K562 (cell line): ENCODE data around the gene ZSCAN21. TPM values are rescaled to one million over a fixed set of nuclear protein-coding genes. Genes with fewer than 3 reads are reported as not detected.

ENCODE experiments used
- BCOR ChIP-seq: fragments of 450-650 bp; IDR thresholded peaks from 2 replicates; pipeline ENCODE4 v1.6.1; 2016
- CBFB ChIP-seq: sonication (generic); formaldehyde crosslinking; IDR thresholded peaks from 2 replicates; pipeline ENCODE4 v1.4.0; 2020; ENCODE audit warnings: mild to moderate bottlenecking, missing genetic modification reagents
- CEBPZ ChIP-seq: fragments of 150-350 bp; IDR thresholded peaks from 2 replicates; pipeline ENCODE4 v1.6.1; 2014; ENCODE audit warnings: low read depth, mild to moderate bottlenecking, low read length, borderline replicate concordance
- GATA2 ChIP-seq: sonication (generic); formaldehyde crosslinking; IDR thresholded peaks from 2 replicates; pipeline ENCODE4 v1.4.0; 2020; ENCODE audit warnings: mild to moderate bottlenecking, missing genetic modification reagents
- GTF2F1 ChIP-seq: IDR thresholded peaks from 2 replicates; pipeline ENCODE4 v1.6.1; 2011; ENCODE audit warnings: low read depth, low read length, improper control_type of control experiment
- HDGF ChIP-seq: fragments of 450-650 bp; IDR thresholded peaks from 2 replicates; pipeline ENCODE4 v1.6.1; 2016
- HMGXB4 ChIP-seq: sonication (generic); formaldehyde crosslinking; IDR thresholded peaks from 2 replicates; pipeline ENCODE4 v1.8.1; 2023; ENCODE audit warnings: mild to moderate bottlenecking, missing genetic modification reagents
- JUNB ChIP-seq: fragments of 450-650 bp; formaldehyde crosslinking; conservative IDR thresholded peaks from 2 replicates; pipeline ENCODE4 v1.4.0; 2020; ENCODE audit warnings: mild to moderate bottlenecking
- KDM1A ChIP-seq, 2 experiments: fragments of 450-650 bp; IDR thresholded peaks; 2 replicates each; pipeline ENCODE4 v1.6.1; 2016; ENCODE audit warnings: mild to moderate bottlenecking in 2 of 2
- L3MBTL2 ChIP-seq: fragments of 450-650 bp; IDR thresholded peaks from 2 replicates; pipeline ENCODE4 v1.6.1; 2016; ENCODE audit warnings: mild to moderate bottlenecking, moderate library complexity
- MIER1 ChIP-seq: fragments of 450-650 bp; IDR thresholded peaks from 2 replicates; pipeline ENCODE4 v1.6.1; 2016; ENCODE audit warnings: antibody characterized with exemption, mild to moderate bottlenecking, low read depth
- NR3C1 ChIP-seq: sonication (generic); formaldehyde crosslinking; IDR thresholded peaks from 2 replicates; pipeline ENCODE4 v1.8.1; 2022; ENCODE audit warnings: missing genetic modification reagents
- POLR2H ChIP-seq: IDR thresholded peaks from 2 replicates; pipeline ENCODE4 v1.6.1; 2016; ENCODE audit warnings: missing genetic modification characterization, low read depth, mild to moderate bottlenecking, control low read depth, missing compliant biosample characterization, moderate library complexity
- RBM25 ChIP-seq: fragments of 200-400 bp; formaldehyde crosslinking; IDR thresholded peaks from 2 replicates; pipeline ENCODE4 v1.6.1; 2018; ENCODE audit warnings: low read length, low read depth, moderate library complexity; ENCODE audit not compliant: severe bottlenecking
- SNIP1 ChIP-seq: fragments of 450-650 bp; IDR thresholded peaks from 2 replicates; pipeline ENCODE4 v1.7.1; 2017; ENCODE audit warnings: low read depth, mild to moderate bottlenecking
- SREBF2 ChIP-seq: sonication (generic); formaldehyde crosslinking; IDR thresholded peaks from 2 replicates; pipeline ENCODE4 v1.4.0; 2020; ENCODE audit warnings: mild to moderate bottlenecking, missing genetic modification reagents
- SRSF1 ChIP-seq: fragments of 200-400 bp; formaldehyde crosslinking; IDR thresholded peaks from 2 replicates; pipeline ENCODE4 v1.6.1; 2017; ENCODE audit warnings: mild to moderate bottlenecking, low read depth, low read length, moderate library complexity
- TCF7 ChIP-seq: sonication (generic); IDR thresholded peaks from 2 replicates; pipeline ENCODE4 v1.6.1; 2016; ENCODE audit warnings: antibody characterized with exemption, borderline replicate concordance
- TEAD2 ChIP-seq: fragments of 450-650 bp; IDR thresholded peaks from 2 replicates; pipeline ENCODE4 v1.6.1; 2016; ENCODE audit warnings: missing genetic modification characterization, control low read depth, missing compliant biosample characterization
- TRIM28 ChIP-seq: fragments of 450-650 bp; IDR thresholded peaks from 2 replicates; pipeline ENCODE4 v1.6.1; 2017
- WHSC1 ChIP-seq: IDR thresholded peaks from one replicate; pipeline ENCODE4 v1.6.1; 2012; ENCODE audit warnings: low read length, control low read depth, inconsistent platforms
- ZC3H4 ChIP-seq: sonication (generic); formaldehyde crosslinking; IDR thresholded peaks from 2 replicates; pipeline ENCODE4 v1.9.0; 2021; ENCODE audit warnings: missing genetic modification reagents, borderline replicate concordance
- ZNF121 ChIP-seq: sonication (generic); formaldehyde crosslinking; conservative IDR thresholded peaks from 2 replicates; pipeline ENCODE4 v1.8.0; 2022; ENCODE audit warnings: missing genetic modification reagents
- ZNF239 ChIP-seq: fragments of 250-450 bp; sonication (Bioruptor Pico); IDR thresholded peaks from 2 replicates; pipeline ENCODE4 v1.4.0; 2020; ENCODE audit warnings: mild to moderate bottlenecking
- ZNF253 ChIP-seq: fragments of 250-450 bp; sonication (Bioruptor Pico); conservative IDR thresholded peaks from 2 replicates; pipeline ENCODE4 v1.6.1; 2021; ENCODE audit warnings: mild to moderate bottlenecking
- ZNF398 ChIP-seq: fragments of 250-450 bp; sonication (Bioruptor Pico); IDR thresholded peaks from 2 replicates; pipeline ENCODE4 v1.8.0; 2021; ENCODE audit warnings: moderate library complexity, mild to moderate bottlenecking, inconsistent platforms
- polyA plus RNA-seq, 8 experiments: library from polyadenylated mRNA; depleted of rRNA in 4 of 8; stranded (reverse) in 5 of 8; unstranded in 3 of 8; fragments of >200 nt; fragmentation: Nextera tagmentation in 2 of 8; fragmentation: Illumina TruSeq in 1 of 8; extraction: Ambion mirVana in 2 of 8; extraction: Trizol in 1 of 8; gene quantifications; 2 replicates each; pipeline versions ENCODE4 v1.2.1 to v1.2.3, GENCODE V29; 2011 to 2014; ENCODE audit warnings: inconsistent platforms in 1 of 8, missing spikeins in 1 of 8
- total RNA-seq, 7 experiments: library from RNA; depleted of rRNA in 6 of 7; stranded (reverse); fragments of >200 nt in 6 of 7; fragmentation: Illumina TruSeq in 2 of 7; extraction: Trizol in 2 of 7; gene quantifications; 2 replicates each; pipeline versions ENCODE4 v1.2.1 to v1.2.3, GENCODE V29; 2011 to 2021; ENCODE audit warnings: low replicate concordance in 1 of 7

The ZSCAN21 gene
- total and polyA plus RNA-seq, 9 of the 15 experiments (the other 6 are each of a cell fraction or from before 2014, with no cell fraction given), result 5.9 to 15.5 (median 13.2) TPM

- no peak for TF ChIP-seq CEBPZ
- no peak for TF ChIP-seq L3MBTL2
- no peak for TF ChIP-seq HMGXB4 (CRISPR knock-in tag)
- no peak for TF ChIP-seq SNIP1
- TF ChIP-seq POLR2H (tag), result no peak
- TF ChIP-seq TCF7, result no peak
- TF ChIP-seq HDGF, result peak; percentile 65; the same call in 1 of the 2 replicates
- TF ChIP-seq NR3C1 (CRISPR knock-in tag), result no peak
- TF ChIP-seq GTF2F1, result no peak
- TF ChIP-seq ZNF121 (CRISPR knock-in tag), result peak; percentile 76
- TF ChIP-seq JUNB (CRISPR knock-in tag), result no peak
- peak; percentile 45; the same call in 1 of the 2 replicates for TF ChIP-seq CBFB
- 0 out of 2 replicates have a peak, but pooled peaks have one; percentile 26 for TF ChIP-seq GATA2 (CRISPR knock-in tag)
- TF ChIP-seq TEAD2 (tag), result no peak
- TF ChIP-seq BCOR, result peak; percentile 69
- TF ChIP-seq WHSC1, result no peak
- TF ChIP-seq ZNF253, result no peak
- peak; percentile 78; the same call in 1 of the 2 replicates for TF ChIP-seq ZC3H4
- peak in 1 of 2 experiments; percentile 47; a peak in 1 of 4 replicates for TF ChIP-seq KDM1A (IDR thresholded peaks at IDR 0.05)
- TF ChIP-seq ZNF398 (CRISPR knock-in tag), result no peak
- TF ChIP-seq TRIM28, result no peak; the same call in 1 of the 2 replicates
- TF ChIP-seq RBM25, result peak; percentile 19
- 0 out of 2 replicates have a peak, but pooled peaks have one; percentile 29 for TF ChIP-seq SREBF2 (CRISPR knock-in tag)
- TF ChIP-seq SRSF1, result no peak
- TF ChIP-seq MIER1, result peak; percentile 51; the same call in 1 of the 2 replicates
- TF ChIP-seq ZNF239 (CRISPR knock-in tag), result no peak
Measured at GRCh38 chr7:100088095-100088620, 38.6 kb downstream of the ZSCAN21 start (continued).
